WTC11 (cell line): Measurements from ENCODE around the gene OGG1.

Source experiments
- NR2C2 ChIP-seq: sonication (generic); formaldehyde crosslinking; IDR thresholded peaks from 2 replicates; pipeline ENCODE4 v1.8.0; 2022; ENCODE audit warnings: mild to moderate bottlenecking, missing genetic modification reagents
- RELA ChIP-seq: sonication (generic); formaldehyde crosslinking; IDR thresholded peaks from 2 replicates; pipeline ENCODE4 v1.8.1; 2022; ENCODE audit warnings: missing genetic modification reagents, mild to moderate bottlenecking, borderline replicate concordance
- SP1 ChIP-seq: sonication (generic); formaldehyde crosslinking; conservative IDR thresholded peaks from 2 replicates; pipeline ENCODE4 v1.8.1; 2022; ENCODE audit warnings: missing genetic modification reagents
- TEAD4 ChIP-seq: sonication (generic); formaldehyde crosslinking; IDR thresholded peaks from 2 replicates; pipeline ENCODE4 v1.8.0; 2022; ENCODE audit warnings: mild to moderate bottlenecking, missing genetic modification reagents
- ZNF232 ChIP-seq: sonication (generic); formaldehyde crosslinking; IDR thresholded peaks from 2 replicates; pipeline ENCODE4 v1.8.0; 2022; ENCODE audit warnings: mild to moderate bottlenecking, missing genetic modification reagents
- TF ChIP-seq, protein P1 (sequence below): fragments of 200-600 bp; IDR thresholded peaks from 2 replicates; pipeline ENCODE4 v1.8.0; 2022; ENCODE audit warnings: antibody characterized with exemption
- TF ChIP-seq, protein P2 (sequence below): sonication (generic); formaldehyde crosslinking; IDR thresholded peaks from 2 replicates; pipeline ENCODE4 v1.8.1; 2023; ENCODE audit warnings: mild to moderate bottlenecking, missing genetic modification reagents, borderline replicate concordance
- TF ChIP-seq, protein P3 (sequence below): fragments of 250-450 bp; sonication (Bioruptor Pico); IDR thresholded peaks from 2 replicates; pipeline ENCODE4 v1.9.0; 2021; ENCODE audit warnings: moderate library complexity, mild to moderate bottlenecking, inconsistent platforms, borderline replicate concordance
- TF ChIP-seq, protein P4 (sequence below): sonication (generic); formaldehyde crosslinking; IDR thresholded peaks from 2 replicates; pipeline ENCODE4 v1.8.1; 2023; ENCODE audit warnings: mild to moderate bottlenecking, missing genetic modification reagents, moderate library complexity
- TF ChIP-seq, protein P5 (sequence below): sonication (generic); formaldehyde crosslinking; IDR thresholded peaks from 2 replicates; pipeline ENCODE4 v1.8.0; 2022; ENCODE audit warnings: mild to moderate bottlenecking, missing genetic modification reagents

DNA sequence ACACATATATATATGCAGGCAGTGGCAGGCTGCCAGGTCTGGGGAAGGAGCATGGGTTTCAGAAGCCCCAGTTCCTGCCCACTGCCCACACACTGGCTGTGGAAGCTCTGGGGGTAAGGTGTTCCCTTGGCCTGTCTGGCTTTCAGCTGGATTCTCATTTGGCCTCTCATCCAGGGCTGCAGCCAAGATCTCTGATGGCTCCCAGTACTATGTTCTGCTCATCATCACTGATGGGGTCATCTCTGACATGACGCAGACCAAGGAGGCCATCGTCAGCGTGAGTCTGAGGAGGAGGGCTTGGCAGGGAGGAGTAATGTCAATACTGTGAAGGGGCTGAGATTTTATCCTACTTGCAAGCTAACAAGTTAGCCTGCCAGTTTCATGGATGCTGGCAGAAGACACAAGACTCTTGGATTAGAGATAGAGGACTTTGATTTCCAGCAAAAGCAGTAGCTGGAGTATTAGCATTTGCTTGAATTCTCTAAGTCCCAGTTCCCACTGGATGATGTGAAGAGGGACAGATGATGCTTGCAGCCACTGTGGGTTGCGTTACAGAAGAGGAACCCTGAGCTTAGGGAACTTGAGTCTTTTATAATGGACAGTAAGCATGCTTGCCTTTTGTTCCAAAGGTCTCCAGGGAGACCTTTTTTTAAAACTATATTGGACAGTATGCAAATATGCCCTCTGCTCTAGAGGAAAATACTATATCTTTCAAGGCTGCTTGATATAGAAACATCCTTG, 23.8 kb upstream of the OGG1 start:
- TF ChIP-seq, protein P1, sequence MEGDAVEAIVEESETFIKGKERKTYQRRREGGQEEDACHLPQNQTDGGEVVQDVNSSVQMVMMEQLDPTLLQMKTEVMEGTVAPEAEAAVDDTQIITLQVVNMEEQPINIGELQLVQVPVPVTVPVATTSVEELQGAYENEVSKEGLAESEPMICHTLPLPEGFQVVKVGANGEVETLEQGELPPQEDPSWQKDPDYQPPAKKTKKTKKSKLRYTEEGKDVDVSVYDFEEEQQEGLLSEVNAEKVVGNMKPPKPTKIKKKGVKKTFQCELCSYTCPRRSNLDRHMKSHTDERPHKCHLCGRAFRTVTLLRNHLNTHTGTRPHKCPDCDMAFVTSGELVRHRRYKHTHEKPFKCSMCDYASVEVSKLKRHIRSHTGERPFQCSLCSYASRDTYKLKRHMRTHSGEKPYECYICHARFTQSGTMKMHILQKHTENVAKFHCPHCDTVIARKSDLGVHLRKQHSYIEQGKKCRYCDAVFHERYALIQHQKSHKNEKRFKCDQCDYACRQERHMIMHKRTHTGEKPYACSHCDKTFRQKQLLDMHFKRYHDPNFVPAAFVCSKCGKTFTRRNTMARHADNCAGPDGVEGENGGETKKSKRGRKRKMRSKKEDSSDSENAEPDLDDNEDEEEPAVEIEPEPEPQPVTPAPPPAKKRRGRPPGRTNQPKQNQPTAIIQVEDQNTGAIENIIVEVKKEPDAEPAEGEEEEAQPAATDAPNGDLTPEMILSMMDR, result no peak
- TF ChIP-seq, protein P2, sequence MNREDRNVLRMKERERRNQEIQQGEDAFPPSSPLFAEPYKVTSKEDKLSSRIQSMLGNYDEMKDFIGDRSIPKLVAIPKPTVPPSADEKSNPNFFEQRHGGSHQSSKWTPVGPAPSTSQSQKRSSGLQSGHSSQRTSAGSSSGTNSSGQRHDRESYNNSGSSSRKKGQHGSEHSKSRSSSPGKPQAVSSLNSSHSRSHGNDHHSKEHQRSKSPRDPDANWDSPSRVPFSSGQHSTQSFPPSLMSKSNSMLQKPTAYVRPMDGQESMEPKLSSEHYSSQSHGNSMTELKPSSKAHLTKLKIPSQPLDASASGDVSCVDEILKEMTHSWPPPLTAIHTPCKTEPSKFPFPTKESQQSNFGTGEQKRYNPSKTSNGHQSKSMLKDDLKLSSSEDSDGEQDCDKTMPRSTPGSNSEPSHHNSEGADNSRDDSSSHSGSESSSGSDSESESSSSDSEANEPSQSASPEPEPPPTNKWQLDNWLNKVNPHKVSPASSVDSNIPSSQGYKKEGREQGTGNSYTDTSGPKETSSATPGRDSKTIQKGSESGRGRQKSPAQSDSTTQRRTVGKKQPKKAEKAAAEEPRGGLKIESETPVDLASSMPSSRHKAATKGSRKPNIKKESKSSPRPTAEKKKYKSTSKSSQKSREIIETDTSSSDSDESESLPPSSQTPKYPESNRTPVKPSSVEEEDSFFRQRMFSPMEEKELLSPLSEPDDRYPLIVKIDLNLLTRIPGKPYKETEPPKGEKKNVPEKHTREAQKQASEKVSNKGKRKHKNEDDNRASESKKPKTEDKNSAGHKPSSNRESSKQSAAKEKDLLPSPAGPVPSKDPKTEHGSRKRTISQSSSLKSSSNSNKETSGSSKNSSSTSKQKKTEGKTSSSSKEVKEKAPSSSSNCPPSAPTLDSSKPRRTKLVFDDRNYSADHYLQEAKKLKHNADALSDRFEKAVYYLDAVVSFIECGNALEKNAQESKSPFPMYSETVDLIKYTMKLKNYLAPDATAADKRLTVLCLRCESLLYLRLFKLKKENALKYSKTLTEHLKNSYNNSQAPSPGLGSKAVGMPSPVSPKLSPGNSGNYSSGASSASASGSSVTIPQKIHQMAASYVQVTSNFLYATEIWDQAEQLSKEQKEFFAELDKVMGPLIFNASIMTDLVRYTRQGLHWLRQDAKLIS, result no peak
- TF ChIP-seq RELA (no peak), NR2C2 (CRISPR knock-in tag) (no peak), ZNF232 (CRISPR knock-in tag) (no peak), TEAD4 (CRISPR knock-in tag) (no peak), SP1 (no peak)
- TF ChIP-seq, protein P3, sequence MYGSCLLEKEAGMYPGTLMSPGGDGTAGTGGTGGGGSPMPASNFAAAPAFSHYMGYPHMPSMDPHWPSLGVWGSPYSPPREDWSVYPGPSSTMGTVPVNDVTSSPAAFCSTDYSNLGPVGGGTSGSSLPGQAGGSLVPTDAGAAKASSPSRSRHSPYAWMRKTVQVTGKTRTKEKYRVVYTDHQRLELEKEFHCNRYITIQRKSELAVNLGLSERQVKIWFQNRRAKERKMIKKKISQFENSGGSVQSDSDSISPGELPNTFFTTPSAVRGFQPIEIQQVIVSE, result no peak
- TF ChIP-seq, protein P4, sequence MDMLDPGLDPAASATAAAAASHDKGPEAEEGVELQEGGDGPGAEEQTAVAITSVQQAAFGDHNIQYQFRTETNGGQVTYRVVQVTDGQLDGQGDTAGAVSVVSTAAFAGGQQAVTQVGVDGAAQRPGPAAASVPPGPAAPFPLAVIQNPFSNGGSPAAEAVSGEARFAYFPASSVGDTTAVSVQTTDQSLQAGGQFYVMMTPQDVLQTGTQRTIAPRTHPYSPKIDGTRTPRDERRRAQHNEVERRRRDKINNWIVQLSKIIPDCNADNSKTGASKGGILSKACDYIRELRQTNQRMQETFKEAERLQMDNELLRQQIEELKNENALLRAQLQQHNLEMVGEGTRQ (CRISPR knock-in tag), result no peak
- TF ChIP-seq, protein P5, sequence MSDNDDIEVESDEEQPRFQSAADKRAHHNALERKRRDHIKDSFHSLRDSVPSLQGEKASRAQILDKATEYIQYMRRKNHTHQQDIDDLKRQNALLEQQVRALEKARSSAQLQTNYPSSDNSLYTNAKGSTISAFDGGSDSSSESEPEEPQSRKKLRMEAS, result no peak
